HepG2 (cell line): ENCODE results near the gene KRT79. TPM values are rescaled to one million over a fixed set of nuclear protein-coding genes. Genes with fewer than 3 reads are reported as not detected.

ENCODE experiments used
- ATAC-seq: fragments of 200-7000 bp; cut with Tn5 transposase; 3 replicates; pipeline ENCODE4 v1.9.1; 2020; ENCODE audit warnings: mild to moderate bottlenecking, moderate library complexity
- BruUV-seq: library from RNA; stranded (reverse); fragments of 400-500 nt; replicated peaks from 2 replicates; lab custom pipeline; 2021; lab: Mats Ljungman, UMichigan
- CTCF ChIA-PET: fragments of 300-600 bp; formaldehyde crosslinking; extraction: SDS; loops from one replicate; lab custom pipeline; 2021; ENCODE audit warnings: low total read pairs, inconsistent platforms, low intra/inter-chr PET ratio; lab: Yijun Ruan, JAX
- POLR2A ChIA-PET: fragments of 350-600 bp; sonication (Branson Sonifier 250); formaldehyde crosslinking; loops from one replicate; lab custom pipeline; 2020; ENCODE audit warnings: antibody characterized with exemption, inconsistent platforms; lab: Yijun Ruan, JAX
- DNase-seq: peaks from one replicate; pipeline ENCODE4 v3.0.0-alpha.2; 2015; ENCODE audit warnings: low spot score
- FAIRE-seq: peaks from 3 replicates; lab custom pipeline; 2011; peaks lifted over from hg19 to GRCh38; lab: Jason Lieb, UNC
- H2AFZ ChIP-seq: one replicate; pipeline ENCODE4 v1.6.1; 2011; ENCODE audit warnings: low read length, inconsistent platforms
- H3K27ac ChIP-seq: fragments of 300-600 bp; 3 replicates; pipeline ENCODE4 v1.8.0; 2011; ENCODE audit warnings: mixed run types, mild to moderate bottlenecking, mixed read lengths, low read length, inconsistent platforms; ENCODE audit not compliant: insufficient read depth; ENCODE audit errors: extremely low read length
- H3K27me3 ChIP-seq, 2 experiments: fragments of 200-600 bp in 1 of 2; 2 replicates in 1 of 2; 3 replicates in 1 of 2; pipeline versions ENCODE4 v1.6.0 to v1.8.0; 2011; ENCODE audit warnings: low read length in 2 of 2, mild to moderate bottlenecking in 2 of 2, moderate library complexity in 2 of 2, inconsistent platforms in 1 of 2; ENCODE audit not compliant: insufficient read depth in 2 of 2, control insufficient read depth in 1 of 2
- H3K36me3 ChIP-seq, 2 experiments: fragments of 200-600 bp in 1 of 2; replicated peaks in 1 of 2; 2 replicates in 1 of 2; 3 replicates in 1 of 2; pipeline versions ENCODE4 v1.5.1 to v1.8.0; 2011; ENCODE audit warnings: low read length in 2 of 2, inconsistent platforms in 1 of 2; ENCODE audit not compliant: insufficient read depth in 2 of 2, control insufficient read depth in 1 of 2
- H3K4me1 ChIP-seq: 2 replicates; pipeline ENCODE4 v1.5.1; 2012; ENCODE audit warnings: low read length, inconsistent platforms; ENCODE audit not compliant: insufficient read depth
- H3K4me2 ChIP-seq: 2 replicates; pipeline ENCODE4 v1.6.0; 2011; ENCODE audit warnings: low read depth, low read length, inconsistent platforms
- H3K4me3 ChIP-seq, 3 experiments: fragments of 200-600 bp in 1 of 3; sonication (generic), shearing (Covaris generic) in 1 of 3; replicated peaks in 1 of 3; 2 replicates each; pipeline ENCODE4 v1.5.1; 2011 to 2016; ENCODE audit warnings: low read length in 3 of 3, inconsistent platforms in 2 of 3, low read depth in 2 of 3, mild to moderate bottlenecking in 2 of 3, control low read depth in 1 of 3, mixed read lengths in 1 of 3; ENCODE audit not compliant: insufficient read depth in 1 of 3
- H3K79me2 ChIP-seq: one replicate; pipeline ENCODE4 v1.6.1; 2011; ENCODE audit warnings: low read length, inconsistent platforms; ENCODE audit not compliant: insufficient read depth
- H3K9ac ChIP-seq: 2 replicates; pipeline ENCODE4 v1.6.0; 2011; ENCODE audit warnings: mild to moderate bottlenecking, low read depth, low read length, inconsistent platforms; ENCODE audit not compliant: insufficient read depth
- H3K9me3 ChIP-seq: 2 replicates; pipeline ENCODE4 v1.5.1; 2012; ENCODE audit warnings: mild to moderate bottlenecking, low read length
- H4K20me1 ChIP-seq: 2 replicates; pipeline ENCODE4 v1.6.0; 2011; ENCODE audit warnings: inconsistent platforms, mild to moderate bottlenecking, low read length, moderate library complexity; ENCODE audit not compliant: insufficient read depth
- ATF1 ChIP-seq: IDR thresholded peaks from 2 replicates; pipeline ENCODE4 v1.6.1; 2016; ENCODE audit warnings: mild to moderate bottlenecking, control low read depth
- EEA1 ChIP-seq: sonication (generic); formaldehyde crosslinking; IDR thresholded peaks from 2 replicates; pipeline ENCODE4 v1.5.1; 2020; ENCODE audit warnings: mild to moderate bottlenecking, missing genetic modification reagents, borderline replicate concordance
- MAF1 ChIP-seq: sonication (generic); formaldehyde crosslinking; IDR thresholded peaks from 2 replicates; pipeline ENCODE4 v1.5.0; 2020; ENCODE audit warnings: missing genetic modification reagents, borderline replicate concordance
- TEAD3 ChIP-seq: optimal IDR thresholded peaks from 2 replicates; pipeline ENCODE3; 2016; ENCODE audit warnings: borderline replicate concordance
- XRCC5 ChIP-seq: fragments of 200-400 bp; formaldehyde crosslinking; optimal IDR thresholded peaks from 2 replicates; pipeline ENCODE3; 2017; ENCODE audit warnings: mild to moderate bottlenecking, low read length
- ZBTB7A ChIP-seq: sonication (generic); formaldehyde crosslinking; IDR thresholded peaks from 2 replicates; pipeline ENCODE4 v1.8.0; 2022; ENCODE audit warnings: mild to moderate bottlenecking, missing genetic modification reagents
- ZNF253 ChIP-seq: sonication (generic); formaldehyde crosslinking; IDR thresholded peaks from 2 replicates; pipeline ENCODE4 v1.8.0; 2022; ENCODE audit warnings: mild to moderate bottlenecking, missing genetic modification reagents, borderline replicate concordance
- ZNF616 ChIP-seq: sonication (generic); formaldehyde crosslinking; IDR thresholded peaks from 2 replicates; pipeline ENCODE4 v1.5.0; 2020; ENCODE audit warnings: low read depth, mild to moderate bottlenecking, missing genetic modification reagents
- ZNF878 ChIP-seq: sonication (generic); formaldehyde crosslinking; IDR thresholded peaks from 2 replicates; pipeline ENCODE4 v1.8.1; 2023; ENCODE audit warnings: mild to moderate bottlenecking, missing genetic modification reagents, moderate library complexity
- ZSCAN9 ChIP-seq: IDR thresholded peaks from 2 replicates; pipeline ENCODE4 v1.6.1; 2016; ENCODE audit warnings: borderline replicate concordance
- WGBS: methylation state at CpG from one replicate; pipeline ENCODE4 v1.1.6; 2017; ENCODE audit warnings: low lambda C conversion rate; 5-methylcytosine and 5-hydroxymethylcytosine counted together
- in situ Hi-C: cut with HindIII; loops from 2 replicates; pipeline ENCODE4 v1.10.0; 2017; ENCODE audit warnings: low pct_unique_long_range_greater_than_20kb; ENCODE audit not compliant: extremely low pct_ligation_motif_present
- intact Hi-C: fragments of 100-400 bp; cut with micrococcal nuclease; formaldehyde crosslinking; loops from one replicate; pipeline ENCODE4 v1.10.0; 2022; ENCODE audit not compliant: unreplicated experiment
- polyA plus RNA-seq, 8 experiments: library from polyadenylated mRNA; depleted of rRNA in 3 of 8; stranded (reverse) in 7 of 8; unstranded in 1 of 8; fragments of >200 nt; fragmentation: Illumina TruSeq in 4 of 8; extraction: Trizol in 4 of 8; gene quantifications; 2 replicates each; pipeline versions ENCODE4 v1.2.1 to v1.2.3, GENCODE V29; 2011 to 2016; ENCODE audit warnings: low read depth in 4 of 8, missing spikeins in 1 of 8, mixed read lengths in 1 of 8; ENCODE audit not compliant: insufficient read depth in 1 of 8
- total RNA-seq, 5 experiments: library from RNA; depleted of rRNA; stranded (reverse); fragments of >200 nt; fragmentation: Illumina TruSeq; extraction: Trizol; gene quantifications; 2 replicates each; pipeline ENCODE4 v1.2.3, GENCODE V29; 2016; ENCODE audit warnings: low read depth in 1 of 5
- TF ChIP-seq, protein P1 (sequence below): IDR thresholded peaks from 2 replicates; pipeline ENCODE4 v1.6.1; 2016; ENCODE audit warnings: missing genetic modification reagents, missing compliant biosample characterization
- TF ChIP-seq, protein P2 (sequence below): IDR thresholded peaks from 2 replicates; pipeline ENCODE4 v1.6.1; 2016
- TF ChIP-seq, protein P3 (sequence below): sonication (generic); formaldehyde crosslinking; IDR thresholded peaks from 2 replicates; pipeline ENCODE4 v1.8.1; 2023; ENCODE audit warnings: mild to moderate bottlenecking, missing genetic modification reagents
- TF ChIP-seq, protein P4 (sequence below): sonication (generic); formaldehyde crosslinking; IDR thresholded peaks from 2 replicates; pipeline ENCODE4 v1.5.0; 2020; ENCODE audit warnings: missing genetic modification reagents

KRT79 gene
- total and polyA plus RNA-seq, 2 of the 13 experiments (the other 11 are each of a cell fraction or from before 2014, with no cell fraction given) = 0.09 TPM; not detected in 1

DNA sequence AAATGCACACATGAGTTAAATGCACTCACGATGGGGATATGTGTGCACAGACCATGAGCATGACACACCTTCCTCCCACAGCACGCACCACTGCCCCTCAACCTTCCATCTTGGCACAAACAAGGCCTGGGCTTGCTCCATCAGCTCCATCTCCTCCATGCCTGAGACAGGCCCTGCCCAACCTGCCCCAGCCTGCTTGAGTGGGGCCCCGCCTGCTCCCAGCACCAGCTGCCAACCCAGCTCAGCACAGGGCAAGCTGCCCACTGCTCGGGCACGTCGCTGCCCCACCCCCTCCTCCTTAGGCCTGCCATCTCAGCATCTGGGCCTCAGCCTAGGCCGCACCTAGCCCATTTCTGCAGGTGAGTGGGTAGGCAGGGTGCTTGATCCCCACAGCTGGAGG, 42.3 kb upstream of the KRT79 start:
- no peaks in the 10 kb centered on the region for H3K9me3 ChIP-seq
- H3K36me3 ChIP-seq = no peaks in the 10 kb centered on the region
- ChIA-PET POLR2A (no interaction called here), CTCF (no interaction called here)
- in situ Hi-C loops (loop anchor here (5.0 kb wide), 2 partner anchors 489 to 729 kb away; partner anchors contain the start of gene KRT84), intact Hi-C loops (no loop called here)
- H3K4me3 ChIP-seq = no peak overlapping the region
- H3K79me2 ChIP-seq = no peaks in the 10 kb centered on the region
- H4K20me1 ChIP-seq = no peaks in the 10 kb centered on the region
- H3K4me2 ChIP-seq = no peak overlapping the region
- ATAC-seq = no peak
- TF ChIP-seq, protein P1, sequence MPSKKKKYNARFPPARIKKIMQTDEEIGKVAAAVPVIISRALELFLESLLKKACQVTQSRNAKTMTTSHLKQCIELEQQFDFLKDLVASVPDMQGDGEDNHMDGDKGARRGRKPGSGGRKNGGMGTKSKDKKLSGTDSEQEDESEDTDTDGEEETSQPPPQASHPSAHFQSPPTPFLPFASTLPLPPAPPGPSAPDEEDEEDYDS (CRISPR knock-in tag) = no peak
- TF ChIP-seq ZNF253 (CRISPR knock-in tag) (no peak), ZNF616 (no peak), ZBTB7A (CRISPR knock-in tag) (no peak), XRCC5 (no peak), ZSCAN9 (CRISPR knock-in tag) (no peak), ATF1 (CRISPR knock-in tag) (no peak), MAF1 (CRISPR knock-in tag) (no peak), ZNF878 (no peak), EEA1 (CRISPR knock-in tag) (no peak), TEAD3 (CRISPR knock-in tag) (no peak)
- TF ChIP-seq, protein P2, sequence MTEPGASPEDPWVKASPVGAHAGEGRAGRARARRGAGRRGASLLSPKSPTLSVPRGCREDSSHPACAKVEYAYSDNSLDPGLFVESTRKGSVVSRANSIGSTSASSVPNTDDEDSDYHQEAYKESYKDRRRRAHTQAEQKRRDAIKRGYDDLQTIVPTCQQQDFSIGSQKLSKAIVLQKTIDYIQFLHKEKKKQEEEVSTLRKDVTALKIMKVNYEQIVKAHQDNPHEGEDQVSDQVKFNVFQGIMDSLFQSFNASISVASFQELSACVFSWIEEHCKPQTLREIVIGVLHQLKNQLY = no peak
- TF ChIP-seq, protein P3, sequence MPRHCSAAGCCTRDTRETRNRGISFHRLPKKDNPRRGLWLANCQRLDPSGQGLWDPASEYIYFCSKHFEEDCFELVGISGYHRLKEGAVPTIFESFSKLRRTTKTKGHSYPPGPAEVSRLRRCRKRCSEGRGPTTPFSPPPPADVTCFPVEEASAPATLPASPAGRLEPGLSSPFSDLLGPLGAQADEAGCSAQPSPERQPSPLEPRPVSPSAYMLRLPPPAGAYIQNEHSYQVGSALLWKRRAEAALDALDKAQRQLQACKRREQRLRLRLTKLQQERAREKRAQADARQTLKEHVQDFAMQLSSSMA = no peak
- TF ChIP-seq, protein P4, sequence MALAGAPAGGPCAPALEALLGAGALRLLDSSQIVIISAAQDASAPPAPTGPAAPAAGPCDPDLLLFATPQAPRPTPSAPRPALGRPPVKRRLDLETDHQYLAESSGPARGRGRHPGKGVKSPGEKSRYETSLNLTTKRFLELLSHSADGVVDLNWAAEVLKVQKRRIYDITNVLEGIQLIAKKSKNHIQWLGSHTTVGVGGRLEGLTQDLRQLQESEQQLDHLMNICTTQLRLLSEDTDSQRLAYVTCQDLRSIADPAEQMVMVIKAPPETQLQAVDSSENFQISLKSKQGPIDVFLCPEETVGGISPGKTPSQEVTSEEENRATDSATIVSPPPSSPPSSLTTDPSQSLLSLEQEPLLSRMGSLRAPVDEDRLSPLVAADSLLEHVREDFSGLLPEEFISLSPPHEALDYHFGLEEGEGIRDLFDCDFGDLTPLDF = no peak
- TF ChIP-seq, all 625 proteins: peak for 0
- no TSS peak for BruUV-seq
- H2AFZ ChIP-seq = no peak overlapping the region
- no peak overlapping the region for H3K27ac ChIP-seq
- 3% methylated on average over 5 of the region's 7 CpGs for WGBS
- no peak for DNase-seq
- peaks cover 1 to 21% of the 10 kb centered on the region in 2 experiments; a peak in 3 of 5 replicates for H3K27me3 ChIP-seq
- FAIRE-seq = no peak
- peaks cover 56% of the 10 kb centered on the region for H3K4me1 ChIP-seq
- H3K9ac ChIP-seq = no peak overlapping the region
